Panc1 (cell line): ENCODE measurements around the gene ZDHHC14. TPM values are rescaled to one million over a fixed set of nuclear protein-coding genes. Genes with fewer than 3 reads are reported as not detected.

Experiments used
- ATAC-seq: fragments of 200-7000 bp; cut with Tn5 transposase; 2 replicates; pipeline ENCODE4 v1.9.1; 2020; ENCODE audit warnings: mild to moderate bottlenecking, moderate library complexity
- BruUV-seq: library from RNA; stranded (reverse); fragments of 400-500 nt; replicated peaks from 2 replicates; lab custom pipeline; 2021; lab: Mats Ljungman, UMichigan
- CTCF ChIA-PET: fragments of 300-600 bp; sonication (Branson Sonifier 250); formaldehyde crosslinking; loops from one replicate; lab custom pipeline; 2022; ENCODE audit warnings: antibody characterized with exemption; lab: Charles Lee
- POLR2A ChIA-PET: fragments of 300-600 bp; sonication (Branson Sonifier 250); formaldehyde crosslinking; loops from one replicate; lab custom pipeline; 2022; ENCODE audit warnings: antibody characterized with exemption; lab: Charles Lee
- DNase-seq: peaks from one replicate; pipeline ENCODE4 v3.0.0-alpha.2; 2010; ENCODE audit warnings: low read depth, low spot score
- H3K27ac ChIP-seq: 2 replicates; pipeline ENCODE4 v1.5.1; 2011; ENCODE audit warnings: mild to moderate bottlenecking, low read length, inconsistent platforms
- H3K27me3 ChIP-seq: fragments of 200-500 bp; sonication (Bioruptor generic); 2 replicates; pipeline ENCODE4 v1.6.0; 2014; ENCODE audit warnings: low read length, inconsistent platforms; ENCODE audit not compliant: control insufficient read depth, insufficient read depth
- H3K36me3 ChIP-seq: fragments of 200-500 bp; sonication (Bioruptor generic); 2 replicates; pipeline ENCODE4 v1.5.1; 2014; ENCODE audit warnings: inconsistent platforms, mild to moderate bottlenecking, low read length, moderate library complexity; ENCODE audit not compliant: control insufficient read depth, insufficient read depth
- H3K4me1 ChIP-seq: 2 replicates; pipeline ENCODE4 v1.5.1; 2011; ENCODE audit warnings: inconsistent platforms, mild to moderate bottlenecking, low read length, moderate library complexity; ENCODE audit not compliant: control insufficient read depth, insufficient read depth
- H3K4me3 ChIP-seq, 2 experiments: 2 replicates each; pipeline ENCODE4 v1.5.1; 2011 to 2012; ENCODE audit warnings: low read depth in 2 of 2, low read length in 2 of 2, mild to moderate bottlenecking in 2 of 2, inconsistent platforms in 1 of 2, moderate library complexity in 1 of 2
- H3K9me3 ChIP-seq: fragments of 200-500 bp; sonication (Bioruptor generic); 2 replicates; pipeline ENCODE4 v1.5.1; 2014; ENCODE audit warnings: low read depth, mild to moderate bottlenecking, inconsistent platforms, low read length, moderate library complexity; ENCODE audit not compliant: control insufficient read depth, insufficient read depth
- POLR2AphosphoS5 ChIP-seq: IDR thresholded peaks from 2 replicates; pipeline ENCODE4 v1.6.1; 2012; ENCODE audit warnings: mild to moderate bottlenecking, low read depth, low read length, moderate library complexity
- SIN3A ChIP-seq: IDR thresholded peaks from 2 replicates; pipeline ENCODE4 v1.6.1; 2012; ENCODE audit warnings: low read depth, mild to moderate bottlenecking, low read length, moderate library complexity, borderline replicate concordance; ENCODE audit not compliant: insufficient read depth
- TCF7L2 ChIP-seq: IDR thresholded peaks from 2 replicates; pipeline ENCODE4 v1.6.1; 2011; ENCODE audit warnings: mild to moderate bottlenecking, low read depth, low read length, inconsistent platforms
- in situ Hi-C: cut with HindIII; loops from 2 replicates; pipeline ENCODE4 v1.10.0; 2016; ENCODE audit warnings: low sequenced_read_pairs, low pct_unique_long_range_greater_than_20kb
- intact Hi-C: fragments of 100-400 bp; cut with micrococcal nuclease; formaldehyde crosslinking; loops from one replicate; pipeline ENCODE4 v1.10.0; 2022; ENCODE audit not compliant: unreplicated experiment
- total RNA-seq: library from RNA; stranded (reverse); gene quantifications from one replicate; pipeline ENCODE4 v1.2.1, GENCODE V29; 2021; ENCODE audit not compliant: unreplicated experiment
- TF ChIP-seq, protein P1 (sequence below): fragments of 450-650 bp; IDR thresholded peaks from 2 replicates; pipeline ENCODE4 v1.5.1; 2017; ENCODE audit warnings: mild to moderate bottlenecking
- TF ChIP-seq, protein P2 (sequence below), 2 experiments: IDR thresholded peaks; 2 replicates each; pipeline ENCODE4 v1.6.1; 2011 to 2012; ENCODE audit warnings: low read depth in 2 of 2, control low read depth in 1 of 2, low read length in 1 of 2, mild to moderate bottlenecking in 1 of 2, moderate library complexity in 1 of 2; ENCODE audit not compliant: insufficient read depth in 1 of 2

Gene ZDHHC14
- total RNA-seq, 1 experiment from 2014 or later, result 19.9 TPM

DNA sequence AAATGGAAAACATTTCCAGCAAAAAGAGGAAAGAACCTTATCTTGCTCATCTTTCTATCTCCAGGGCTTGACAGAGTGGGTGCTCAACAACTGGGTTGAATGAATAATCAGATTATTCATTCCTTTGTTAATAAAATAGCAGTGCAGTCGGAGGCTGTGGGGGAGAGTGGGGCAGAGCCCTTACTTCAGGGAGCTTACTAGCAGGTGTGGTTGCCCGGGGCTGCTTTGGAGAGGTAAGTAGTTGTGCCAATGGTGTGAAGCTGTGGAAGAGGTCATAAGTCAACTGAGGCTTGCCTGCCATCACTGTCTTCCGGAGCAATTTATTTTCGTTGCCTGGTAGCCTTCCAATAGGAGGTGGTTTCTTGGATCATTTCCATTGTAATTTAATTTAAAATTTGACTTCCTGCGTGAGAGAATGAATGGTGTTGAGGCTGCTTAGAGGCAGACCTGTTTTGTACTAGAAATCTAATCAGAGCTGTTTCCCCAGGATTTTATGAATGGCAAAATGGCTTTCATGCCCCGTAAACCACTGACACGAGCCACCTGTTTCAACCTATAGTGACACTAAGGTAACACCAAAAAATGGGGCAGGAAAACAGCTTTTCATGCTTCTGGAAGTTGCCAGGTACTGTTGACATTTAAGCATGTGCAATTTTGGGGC lies 51.4 kb downstream of the ZDHHC14 start:
- TF ChIP-seq TCF7L2, result no peak
- no peak for TF ChIP-seq SIN3A
- TF ChIP-seq, protein P1, sequence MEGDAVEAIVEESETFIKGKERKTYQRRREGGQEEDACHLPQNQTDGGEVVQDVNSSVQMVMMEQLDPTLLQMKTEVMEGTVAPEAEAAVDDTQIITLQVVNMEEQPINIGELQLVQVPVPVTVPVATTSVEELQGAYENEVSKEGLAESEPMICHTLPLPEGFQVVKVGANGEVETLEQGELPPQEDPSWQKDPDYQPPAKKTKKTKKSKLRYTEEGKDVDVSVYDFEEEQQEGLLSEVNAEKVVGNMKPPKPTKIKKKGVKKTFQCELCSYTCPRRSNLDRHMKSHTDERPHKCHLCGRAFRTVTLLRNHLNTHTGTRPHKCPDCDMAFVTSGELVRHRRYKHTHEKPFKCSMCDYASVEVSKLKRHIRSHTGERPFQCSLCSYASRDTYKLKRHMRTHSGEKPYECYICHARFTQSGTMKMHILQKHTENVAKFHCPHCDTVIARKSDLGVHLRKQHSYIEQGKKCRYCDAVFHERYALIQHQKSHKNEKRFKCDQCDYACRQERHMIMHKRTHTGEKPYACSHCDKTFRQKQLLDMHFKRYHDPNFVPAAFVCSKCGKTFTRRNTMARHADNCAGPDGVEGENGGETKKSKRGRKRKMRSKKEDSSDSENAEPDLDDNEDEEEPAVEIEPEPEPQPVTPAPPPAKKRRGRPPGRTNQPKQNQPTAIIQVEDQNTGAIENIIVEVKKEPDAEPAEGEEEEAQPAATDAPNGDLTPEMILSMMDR, result no peak
- TF ChIP-seq POLR2AphosphoS5, result no peak
- TF ChIP-seq, protein P2, sequence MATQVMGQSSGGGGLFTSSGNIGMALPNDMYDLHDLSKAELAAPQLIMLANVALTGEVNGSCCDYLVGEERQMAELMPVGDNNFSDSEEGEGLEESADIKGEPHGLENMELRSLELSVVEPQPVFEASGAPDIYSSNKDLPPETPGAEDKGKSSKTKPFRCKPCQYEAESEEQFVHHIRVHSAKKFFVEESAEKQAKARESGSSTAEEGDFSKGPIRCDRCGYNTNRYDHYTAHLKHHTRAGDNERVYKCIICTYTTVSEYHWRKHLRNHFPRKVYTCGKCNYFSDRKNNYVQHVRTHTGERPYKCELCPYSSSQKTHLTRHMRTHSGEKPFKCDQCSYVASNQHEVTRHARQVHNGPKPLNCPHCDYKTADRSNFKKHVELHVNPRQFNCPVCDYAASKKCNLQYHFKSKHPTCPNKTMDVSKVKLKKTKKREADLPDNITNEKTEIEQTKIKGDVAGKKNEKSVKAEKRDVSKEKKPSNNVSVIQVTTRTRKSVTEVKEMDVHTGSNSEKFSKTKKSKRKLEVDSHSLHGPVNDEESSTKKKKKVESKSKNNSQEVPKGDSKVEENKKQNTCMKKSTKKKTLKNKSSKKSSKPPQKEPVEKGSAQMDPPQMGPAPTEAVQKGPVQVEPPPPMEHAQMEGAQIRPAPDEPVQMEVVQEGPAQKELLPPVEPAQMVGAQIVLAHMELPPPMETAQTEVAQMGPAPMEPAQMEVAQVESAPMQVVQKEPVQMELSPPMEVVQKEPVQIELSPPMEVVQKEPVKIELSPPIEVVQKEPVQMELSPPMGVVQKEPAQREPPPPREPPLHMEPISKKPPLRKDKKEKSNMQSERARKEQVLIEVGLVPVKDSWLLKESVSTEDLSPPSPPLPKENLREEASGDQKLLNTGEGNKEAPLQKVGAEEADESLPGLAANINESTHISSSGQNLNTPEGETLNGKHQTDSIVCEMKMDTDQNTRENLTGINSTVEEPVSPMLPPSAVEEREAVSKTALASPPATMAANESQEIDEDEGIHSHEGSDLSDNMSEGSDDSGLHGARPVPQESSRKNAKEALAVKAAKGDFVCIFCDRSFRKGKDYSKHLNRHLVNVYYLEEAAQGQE (IDR thresholded peaks at IDR 0.05; ENCODE audit: insufficient read depth in 1 of 2, low read depth in 2 of 2, low read length in 1 of 2), result no peak
- POLR2A ChIA-PET, result no interaction called here
- no TSS peak for BruUV-seq
- H3K27ac ChIP-seq, result no peak overlapping the region
- intact Hi-C loops (no loop called here), in situ Hi-C loops (no loop called here)
- H3K36me3 ChIP-seq, result no peaks in the 10 kb centered on the region
- CTCF ChIA-PET, result no interaction called here
- no peak overlapping the region for H3K4me3 ChIP-seq
- ATAC-seq (no peak), DNase-seq (no peak)
- peaks cover 4% of the 10 kb centered on the region; the same call in 1 of the 2 replicates for H3K4me1 ChIP-seq
- no peaks in the 10 kb centered on the region for H3K27me3 ChIP-seq
- H3K9me3 ChIP-seq, result no peaks in the 10 kb centered on the region

DNA sequence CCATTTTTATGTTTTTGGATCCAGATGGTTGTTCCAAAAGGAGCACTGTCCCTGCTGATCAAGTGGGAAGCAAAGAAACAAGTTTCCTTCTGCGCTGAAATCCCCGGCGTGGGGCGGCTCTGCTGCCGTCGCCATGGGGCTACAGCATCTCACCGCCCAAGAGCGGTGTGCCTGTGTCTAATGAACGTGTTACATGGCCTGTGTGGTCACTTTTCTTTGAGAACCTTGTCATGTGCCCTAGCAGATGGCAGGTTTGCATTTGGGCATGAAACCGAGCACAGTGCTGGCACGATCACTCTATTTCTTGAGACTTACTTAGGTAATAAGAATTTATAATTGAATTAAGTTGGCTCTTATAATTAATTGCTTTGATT lies 51.9 kb downstream of the ZDHHC14 start:
- TF ChIP-seq, protein P1, result no peak
- TF ChIP-seq, protein P2 (IDR thresholded peaks at IDR 0.05; ENCODE audit: insufficient read depth in 1 of 2, low read depth in 2 of 2, low read length in 1 of 2), result no peak
- TF ChIP-seq POLR2AphosphoS5 (no peak), SIN3A (no peak), TCF7L2 (no peak)
- Histone ChIP-seq H3K27me3 (no peaks in the 10 kb centered on the region), H3K36me3 (no peaks in the 10 kb centered on the region), H3K4me3 (no peak overlapping the region), H3K27ac (no peak overlapping the region), H3K4me1 (peaks cover 4% of the 10 kb centered on the region; the same call in 1 of the 2 replicates), H3K9me3 (no peaks in the 10 kb centered on the region)
- no peak for ATAC-seq
- intact Hi-C loops, result no loop called here
- DNase-seq, result no peak
- BruUV-seq, result no TSS peak
- ChIA-PET POLR2A (no interaction called here), CTCF (no interaction called here)
- in situ Hi-C loops, result no loop called here
